HUES64 (cell line): ENCODE measurements around the gene SCPEP1.
"Not testable (repeated sequence)": the region's sequence is repeated elsewhere in the genome, so short reads cannot be mapped to it uniquely, and the experiment has no call there.

ENCODE experiments used
- H3K27ac ChIP-seq: 2 replicates; pipeline ENCODE4 v1.7.0; 2013; ENCODE audit warnings: low read depth, low read length, inconsistent platforms
- H3K27me3 ChIP-seq: 2 replicates; pipeline ENCODE4 v1.6.1; 2013; ENCODE audit warnings: mild to moderate bottlenecking, low read length; ENCODE audit not compliant: insufficient read depth
- H3K36me3 ChIP-seq: 2 replicates; pipeline ENCODE4 v1.6.1; 2013; ENCODE audit warnings: mild to moderate bottlenecking, low read length; ENCODE audit not compliant: insufficient read depth
- H3K4me1 ChIP-seq: 2 replicates; pipeline ENCODE4 v1.6.1; 2013; ENCODE audit warnings: mild to moderate bottlenecking, low read length, moderate library complexity; ENCODE audit not compliant: insufficient read depth
- H3K4me3 ChIP-seq: 2 replicates; pipeline ENCODE4 v1.5.1; 2013; ENCODE audit warnings: mild to moderate bottlenecking, low read length, moderate library complexity
- H3K9ac ChIP-seq: 2 replicates; pipeline ENCODE4 v1.6.1; 2013; ENCODE audit warnings: mild to moderate bottlenecking, low read depth, low read length
- H3K9me3 ChIP-seq: 2 replicates; pipeline ENCODE4 v1.6.1; 2013; ENCODE audit warnings: low read depth, low read length; ENCODE audit not compliant: insufficient read depth
- WGBS: fragments of 150-250, 120-280 bp; methylation state at CpG from one replicate; pipeline ENCODE4 v1.1.7; 2013; ENCODE audit warnings: missing lambda C conversion rate; 5-methylcytosine and 5-hydroxymethylcytosine counted together

Gene SCPEP1

GRCh38 chr17:56938206-56938605, 39.7 kb upstream of the SCPEP1 start:
- not testable (repeated sequence) for H3K27me3 ChIP-seq, H3K9me3 ChIP-seq, H3K27ac ChIP-seq, H3K9ac ChIP-seq, H3K4me3 ChIP-seq, H3K4me1 ChIP-seq
- 90% methylated on average over 5 of the region's 5 CpGs for WGBS
- H3K36me3 ChIP-seq: peaks cover 74% of the 10 kb centered on the region

- Histone ChIP-seq H3K27me3 (no peaks in the 10 kb centered on the region), H3K9ac (no peak overlapping the region), H3K27ac (no peak overlapping the region), H3K36me3 (peaks cover 81% of the 10 kb centered on the region), H3K4me1 (no peaks in the 10 kb centered on the region), H3K9me3 (no peaks in the 10 kb centered on the region), H3K4me3 (no peak overlapping the region)
- 79% methylated on average over 11 of the region's 11 CpGs for WGBS
Observed at GRCh38 chr17:56939869-56940484, 38.0 kb upstream of the SCPEP1 start.

- H3K27ac ChIP-seq: no peak overlapping the region
- no peaks in the 10 kb centered on the region for H3K4me1 ChIP-seq
- H3K9me3 ChIP-seq: no peaks in the 10 kb centered on the region
- no peak overlapping the region for H3K9ac ChIP-seq
- H3K36me3 ChIP-seq: peaks cover 81% of the 10 kb centered on the region
- H3K27me3 ChIP-seq: no peaks in the 10 kb centered on the region
- no peak overlapping the region for H3K4me3 ChIP-seq
- 94% methylated on average over 10 of the region's 10 CpGs for WGBS
Observed at GRCh38 chr17:56943505-56944125, 34.3 kb upstream of the SCPEP1 start.

DNA sequence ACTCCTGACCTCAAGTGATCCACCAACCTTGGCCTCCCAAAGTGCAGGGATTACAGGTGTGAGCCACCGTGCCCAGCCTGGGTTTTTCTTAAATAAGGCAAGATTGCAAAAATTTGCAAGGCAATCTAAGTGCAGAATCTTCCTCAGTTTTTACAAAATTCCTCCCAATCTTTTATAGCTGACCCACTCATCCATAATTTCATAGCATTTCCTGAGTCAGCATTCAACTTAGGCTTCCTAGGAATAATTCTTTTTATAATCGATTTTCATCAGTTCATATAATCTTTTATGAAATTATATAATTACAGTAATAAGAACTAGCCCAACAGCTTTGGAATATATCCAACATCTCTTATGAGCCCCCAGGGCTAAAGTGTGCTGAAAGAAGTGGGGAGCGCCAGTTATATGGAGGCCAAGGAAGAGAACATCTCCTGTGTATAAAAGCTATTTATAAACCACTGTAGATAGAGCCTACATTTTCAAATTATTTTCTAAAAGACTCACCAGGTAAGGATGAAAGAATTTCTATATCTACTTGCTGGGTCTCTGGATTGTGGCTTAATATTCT, 31.9 kb upstream of the SCPEP1 start:
- 97% methylated on average over 1 of the region's 3 CpGs for WGBS
- H3K36me3 ChIP-seq: peaks cover 87% of the 10 kb centered on the region
- H3K27me3 ChIP-seq: no peaks in the 10 kb centered on the region
- H3K4me3 ChIP-seq: no peak overlapping the region
- no peaks in the 10 kb centered on the region for H3K4me1 ChIP-seq
- no peak overlapping the region for H3K27ac ChIP-seq
- no peaks in the 10 kb centered on the region for H3K9me3 ChIP-seq
- no peak overlapping the region for H3K9ac ChIP-seq

DNA sequence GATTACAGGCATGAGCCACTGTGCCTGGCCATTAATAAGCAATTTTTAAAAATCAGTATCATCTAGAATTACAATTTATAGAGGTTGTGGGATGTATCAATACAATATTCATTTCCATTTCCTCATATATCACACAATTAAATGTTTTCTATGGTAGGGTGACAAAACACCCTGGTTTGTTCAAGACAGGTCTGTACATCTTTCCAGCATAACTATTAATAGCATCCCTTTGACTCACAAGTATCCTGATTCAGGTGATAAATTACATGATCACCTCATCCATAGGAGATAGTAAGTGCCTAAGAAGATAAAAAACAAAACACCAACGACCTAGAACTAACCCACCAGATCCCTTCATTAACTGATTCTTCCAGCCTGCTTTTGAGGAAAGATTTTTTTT, 30.2 kb upstream of the SCPEP1 start:
- Histone ChIP-seq H3K9me3 (no peaks in the 10 kb centered on the region), H3K36me3 (peaks cover 72% of the 10 kb centered on the region), H3K9ac (no peak overlapping the region), H3K4me1 (no peaks in the 10 kb centered on the region), H3K4me3 (no peak overlapping the region), H3K27me3 (no peaks in the 10 kb centered on the region), H3K27ac (no peak overlapping the region)
- 80% methylated on average over 1 of the region's 1 CpG for WGBS

DNA sequence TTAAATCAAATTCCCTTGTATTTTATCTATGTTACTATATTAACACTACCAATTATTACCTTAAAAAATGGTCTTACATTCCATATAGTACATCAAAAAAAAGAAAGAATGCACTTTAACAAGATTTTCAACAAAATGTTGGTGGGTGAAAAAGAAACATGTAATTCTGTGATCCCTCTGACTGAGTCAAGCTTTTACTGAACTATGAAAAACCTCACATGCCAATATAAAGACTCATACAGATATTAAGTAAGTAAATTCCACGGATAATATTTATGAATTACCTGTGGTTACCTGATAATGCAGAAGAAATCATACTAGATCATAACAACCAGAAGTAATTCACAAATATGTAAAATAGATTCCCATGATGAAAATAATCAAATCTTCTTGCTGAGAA, 29.4 kb upstream of the SCPEP1 start:
- no peaks in the 10 kb centered on the region for H3K9me3 ChIP-seq
- no peak overlapping the region for H3K9ac ChIP-seq
- no peaks in the 10 kb centered on the region for H3K4me1 ChIP-seq
- no peaks in the 10 kb centered on the region for H3K27me3 ChIP-seq
- no peak overlapping the region for H3K27ac ChIP-seq
- no CpG with 5 or more reads among the region's 1 CpG for WGBS
- no peak overlapping the region for H3K4me3 ChIP-seq
- peaks cover 67% of the 10 kb centered on the region for H3K36me3 ChIP-seq

DNA sequence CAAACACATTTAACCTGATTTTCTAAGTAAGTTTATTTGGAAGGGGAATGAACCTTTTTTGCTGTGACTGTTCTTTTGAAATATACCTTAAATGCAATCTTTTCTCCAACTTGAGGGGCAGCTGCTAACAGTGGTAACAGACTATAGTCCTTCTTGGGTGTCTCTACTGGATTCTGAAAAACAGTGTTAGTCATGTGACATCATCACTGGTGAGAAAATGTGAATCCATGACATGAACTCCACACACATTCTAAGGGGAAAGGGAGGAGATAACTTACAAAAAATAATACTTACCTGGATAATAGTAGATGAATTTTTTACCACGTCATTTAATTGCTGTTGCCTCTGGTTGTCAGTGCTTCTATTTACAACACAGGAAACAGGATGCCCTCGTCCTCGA, 28.3 kb upstream of the SCPEP1 start:
- Histone ChIP-seq H3K4me1 (no peaks in the 10 kb centered on the region), H3K9me3 (no peaks in the 10 kb centered on the region), H3K27ac (no peak overlapping the region), H3K27me3 (no peaks in the 10 kb centered on the region), H3K36me3 (peaks cover 60% of the 10 kb centered on the region), H3K9ac (no peak overlapping the region), H3K4me3 (no peak overlapping the region)
- WGBS: 93% methylated on average over 3 of the region's 3 CpGs

DNA sequence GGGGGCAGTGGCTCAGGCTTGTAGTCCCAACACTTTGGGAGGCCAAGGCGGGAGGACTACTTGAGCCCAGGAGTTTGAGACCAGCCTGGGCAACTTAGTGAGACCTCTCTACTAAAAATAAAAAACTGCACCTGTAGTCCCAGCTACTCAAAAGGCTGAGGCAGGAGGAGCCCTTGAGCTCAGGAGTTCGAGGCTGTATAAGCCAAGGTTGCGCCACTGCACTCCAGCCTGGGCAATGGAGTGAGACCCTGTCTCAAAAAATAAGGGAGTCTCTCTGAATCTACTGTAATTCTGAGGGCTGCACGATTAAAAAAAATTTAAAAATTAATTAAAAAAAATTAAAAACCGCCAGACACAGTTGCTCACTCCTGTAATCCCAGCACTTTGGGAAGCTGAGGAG, 20.9 kb upstream of the SCPEP1 start:
- Histone ChIP-seq H3K27me3 (no peaks in the 10 kb centered on the region), H3K4me3 (no peak overlapping the region), H3K27ac (no peak overlapping the region), H3K4me1 (peaks cover 4% of the 10 kb centered on the region; the same call in 1 of the 2 replicates), H3K36me3 (peaks cover 5% of the 10 kb centered on the region; the same call in 1 of the 2 replicates), H3K9me3 (no peaks in the 10 kb centered on the region), H3K9ac (no peak overlapping the region)
- 97% methylated on average over 4 of the region's 5 CpGs for WGBS

- peaks cover 4% of the 10 kb centered on the region; the same call in 1 of the 2 replicates for H3K4me1 ChIP-seq
- WGBS: 6% methylated on average over 58 of the region's 59 CpGs
- peak within 1 kb of the TSS; percentile 100 for H3K9ac ChIP-seq
- H3K4me3 ChIP-seq: peak within 1 kb of the TSS; percentile 99
- peak within 1 kb of the TSS; percentile 100 for H3K27ac ChIP-seq
- no peaks in the 10 kb centered on the region for H3K36me3 ChIP-seq
- H3K9me3 ChIP-seq: no peaks in the 10 kb centered on the region
- H3K27me3 ChIP-seq: no peaks in the 10 kb centered on the region
Observed at GRCh38 chr17:56960596-56961538, 17.1 kb upstream of the SCPEP1 start, which contains the start of gene COIL. Gene COIL (minus strand): TSS chr17:56961050. CDS start chr17:56961019, 31 bp downstream.

GRCh38 chr17:56965241-56965640, 12.7 kb upstream of the SCPEP1 start:
- H3K36me3 ChIP-seq, H3K27ac ChIP-seq, H3K9ac ChIP-seq, H3K4me3 ChIP-seq, H3K27me3 ChIP-seq, H3K9me3 ChIP-seq, H3K4me1 ChIP-seq: not testable (repeated sequence)
- WGBS: 93% methylated on average over 9 of the region's 9 CpGs

DNA sequence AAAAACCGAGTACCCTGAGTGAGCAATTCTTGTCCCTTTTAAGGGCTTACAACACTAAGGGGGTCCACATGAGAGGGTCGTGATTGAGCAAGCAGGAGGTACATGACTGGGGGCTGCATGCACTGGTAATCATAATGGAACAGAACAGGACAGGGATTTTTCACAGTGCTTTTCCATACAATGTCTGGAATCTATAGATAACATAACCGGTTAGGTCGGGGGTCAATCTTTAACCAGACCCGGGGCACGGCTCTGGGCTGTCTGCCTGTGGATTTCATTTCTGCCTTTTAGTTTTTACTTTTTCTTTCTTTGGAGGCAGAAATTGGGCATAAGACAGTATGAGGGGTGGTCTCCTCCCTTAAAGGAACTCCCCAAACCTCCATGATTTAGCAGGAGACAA, 12.2 kb upstream of the SCPEP1 start:
- not testable (repeated sequence) for H3K9ac ChIP-seq, H3K9me3 ChIP-seq, H3K27ac ChIP-seq, H3K4me3 ChIP-seq, H3K36me3 ChIP-seq, H3K4me1 ChIP-seq, H3K27me3 ChIP-seq
- 95% methylated on average over 6 of the region's 6 CpGs for WGBS
